GM19240 (cell line): ENCODE data around the gene UNC5B.
"Not testable (repeated sequence)": the region's sequence is repeated elsewhere in the genome, so short reads cannot be mapped to it uniquely, and the experiment has no call there.

Source experiments
- DNase-seq: peaks from one replicate; pipeline ENCODE4 v3.0.0; 2011; ENCODE audit warnings: low spot score; ENCODE audit not compliant: insufficient read length

The UNC5B gene

GRCh38 chr10:71295641-71296040, 83.3 kb downstream of the UNC5B start:
- no peak for DNase-seq

- no peak for DNase-seq
These were observed 83.7 kb downstream of the UNC5B start for GRCh38 chr10:71296086-71296485.

GRCh38 chr10:71296811-71297210, 84.4 kb downstream of the UNC5B start:
- DNase-seq = not testable (repeated sequence)

DNA sequence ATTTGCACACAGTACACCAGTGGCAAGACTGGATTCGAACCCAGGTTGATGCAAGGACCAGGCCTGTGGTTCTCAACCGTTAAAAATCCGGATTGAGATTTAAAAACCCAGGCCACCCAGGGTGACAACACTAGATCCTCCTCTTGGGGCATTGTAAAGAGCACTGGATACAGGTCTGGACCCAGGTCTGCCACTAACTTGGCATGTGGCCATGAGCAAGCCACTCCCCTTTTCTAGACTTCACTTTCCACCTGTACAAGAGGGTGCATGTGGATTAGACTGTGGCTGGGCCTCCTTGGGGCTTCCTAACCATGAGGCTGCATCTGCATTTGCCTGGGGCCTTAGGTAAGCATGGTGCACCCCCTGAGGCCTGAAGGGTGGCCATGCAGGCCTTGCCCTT, 85.0 kb downstream of the UNC5B start:
- DNase-seq = no peak

DNA sequence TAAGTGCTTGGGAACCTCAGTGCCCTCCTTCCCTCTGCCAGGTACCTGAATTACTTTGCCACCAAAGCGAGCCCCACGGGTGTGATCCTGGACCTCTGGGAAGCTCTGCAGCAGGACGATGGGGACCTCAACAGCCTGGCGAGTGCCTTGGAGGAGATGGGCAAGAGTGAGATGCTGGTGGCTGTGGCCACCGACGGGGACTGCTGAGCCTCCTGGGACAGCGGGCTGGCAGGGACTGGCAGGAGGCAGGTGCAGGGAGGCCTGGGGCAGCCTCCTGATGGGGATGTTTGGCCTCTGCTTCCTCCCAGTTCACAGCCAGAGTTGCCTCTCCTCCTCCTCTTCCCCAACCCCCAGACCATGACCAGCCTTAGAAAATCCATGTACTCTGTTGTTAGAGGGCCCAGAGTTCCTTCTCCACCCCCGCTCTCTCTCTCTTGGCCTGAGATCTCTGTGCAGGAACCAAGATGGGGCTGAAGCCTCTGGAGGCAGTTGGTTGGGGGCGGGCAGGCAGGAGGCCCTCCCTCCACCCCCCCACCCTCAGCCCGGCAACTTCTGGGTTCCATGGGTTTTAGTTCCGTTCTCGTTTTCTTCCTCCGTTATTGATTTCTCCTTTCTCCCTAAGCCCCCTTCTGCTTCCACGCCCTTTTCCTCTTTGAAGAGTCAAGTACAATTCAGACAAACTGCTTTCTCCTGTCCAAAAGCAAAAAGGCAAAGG, 86.9 kb downstream of the UNC5B start:
- DNase-seq = no peak

GRCh38 chr10:71300555-71301370, 88.4 kb downstream of the UNC5B start:
- no peak for DNase-seq

- DNase-seq = no peak
These were observed 89.1 kb downstream of the UNC5B start for GRCh38 chr10:71301371-71301916.

- no peak for DNase-seq
These were observed 90.1 kb downstream of the UNC5B start for GRCh38 chr10:71302451-71302850.

DNA sequence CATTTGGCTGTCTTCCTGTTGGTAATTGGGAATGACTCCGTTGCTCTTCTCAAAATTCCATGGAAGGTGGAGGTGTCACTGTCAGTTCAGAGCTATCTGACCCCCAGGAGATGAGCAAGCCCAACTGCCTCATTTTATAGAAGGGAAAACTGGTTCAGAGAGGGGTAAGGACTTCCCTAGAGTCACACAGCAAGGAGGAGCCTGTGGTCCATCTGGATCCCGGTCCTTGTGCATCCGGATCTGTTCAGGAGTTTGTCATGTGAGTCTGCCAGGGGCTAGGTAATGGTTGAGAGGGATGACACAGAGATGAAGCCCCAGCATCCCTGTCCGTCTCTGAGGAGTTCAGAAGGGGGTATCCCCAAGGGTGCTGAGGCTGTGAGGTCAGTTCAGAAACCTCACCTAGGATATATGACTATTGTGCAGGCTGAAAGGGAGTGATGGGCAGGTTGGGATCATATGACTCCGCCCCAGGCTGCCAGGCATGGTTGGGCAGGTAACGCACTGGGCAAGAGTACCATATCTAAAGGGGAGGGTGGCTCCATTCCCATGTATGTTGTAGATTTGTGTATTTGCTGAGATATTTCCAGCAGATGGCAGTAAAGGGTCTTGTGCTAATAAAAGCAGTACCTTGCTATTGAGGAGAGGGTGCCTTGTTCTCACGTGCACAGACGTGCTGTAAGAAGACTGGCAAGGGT, 90.7 kb downstream of the UNC5B start:
- DNase-seq = no peak

DNA sequence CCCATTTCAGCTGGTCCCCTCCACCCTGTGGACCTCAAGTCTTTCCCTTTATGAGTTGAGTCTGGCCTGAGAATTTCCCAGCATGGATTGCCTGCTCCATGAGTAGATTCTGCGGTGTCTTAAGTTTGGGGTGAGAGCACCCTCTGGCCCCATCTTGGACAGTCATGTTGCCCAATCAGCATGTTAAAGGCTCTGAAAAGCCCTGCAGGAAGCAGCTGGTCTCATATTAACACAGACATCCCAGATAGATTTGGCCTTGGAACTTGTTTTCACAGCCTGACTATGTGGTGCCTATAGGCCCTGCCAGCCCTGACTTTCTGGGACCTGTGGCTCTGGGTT, 91.2 kb downstream of the UNC5B start:
- DNase-seq = no peak

DNA sequence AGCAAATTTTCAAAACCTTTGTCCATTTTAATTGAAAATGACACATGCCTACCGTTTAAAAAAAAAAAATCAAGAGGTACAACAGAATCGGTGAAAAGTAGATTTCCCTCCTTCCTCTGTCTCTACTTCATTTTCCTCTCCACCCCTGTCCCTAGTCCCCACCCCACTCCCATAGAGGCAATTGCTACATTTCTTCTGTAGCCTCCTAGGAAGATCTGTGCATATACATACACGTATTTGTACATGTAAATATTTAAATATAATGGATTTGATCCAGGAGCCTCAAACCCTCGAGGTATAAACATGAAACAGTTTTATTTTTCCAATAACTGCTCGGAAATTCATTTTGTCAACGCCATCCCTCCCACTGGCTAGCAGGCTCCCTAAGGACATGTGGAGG, 92.5 kb downstream of the UNC5B start:
- DNase-seq = no peak

DNA sequence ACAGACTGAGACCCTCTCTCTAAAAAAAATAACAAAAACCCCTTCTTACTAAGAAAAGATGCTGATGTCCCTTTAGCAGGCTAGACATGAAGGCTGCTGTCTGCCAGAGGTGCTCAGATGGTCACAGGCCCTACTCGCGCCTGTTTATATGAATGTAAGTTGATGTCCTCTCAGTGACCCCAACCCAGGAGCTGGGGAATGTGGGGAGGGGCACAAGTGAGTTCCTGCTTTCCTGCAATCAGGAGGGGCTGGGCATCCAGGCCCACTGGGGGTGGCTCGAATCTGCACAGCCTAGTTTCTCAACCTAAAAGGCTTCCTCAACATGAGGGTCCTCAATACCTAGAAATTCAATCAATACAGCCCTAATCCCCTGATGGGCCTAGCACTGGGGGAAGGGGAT, 94.6 kb downstream of the UNC5B start:
- DNase-seq = no peak

DNA sequence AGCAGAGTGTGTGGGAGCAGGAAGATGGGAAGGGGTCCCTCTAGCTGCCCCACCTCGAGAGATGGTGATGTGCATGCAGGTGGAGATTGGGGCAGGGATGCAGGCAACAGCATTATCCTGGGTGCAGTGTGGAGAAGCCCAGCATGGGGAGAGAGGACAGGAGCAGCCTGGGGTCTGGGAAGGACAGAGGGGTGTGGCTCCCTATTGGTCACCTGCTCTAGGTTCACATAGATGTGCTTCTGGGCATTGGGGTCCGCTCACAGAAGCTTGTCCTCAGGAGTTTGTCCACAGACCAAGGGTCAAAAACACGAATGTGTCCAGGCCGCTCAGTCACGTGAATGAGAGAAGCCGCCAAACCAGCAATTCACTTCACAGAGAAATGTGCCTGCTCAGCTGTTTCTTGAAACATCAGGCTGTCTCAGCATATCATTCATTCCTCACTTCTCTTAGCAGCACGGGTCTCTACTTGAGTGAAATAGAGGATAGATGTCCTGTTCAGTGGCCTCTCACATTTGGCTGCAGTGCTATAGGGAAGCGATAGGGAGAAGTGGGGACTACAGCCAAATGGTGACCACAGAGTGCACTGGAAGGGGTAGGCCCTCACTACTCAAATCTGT, 95.2 kb downstream of the UNC5B start:
- DNase-seq = no peak

DNA sequence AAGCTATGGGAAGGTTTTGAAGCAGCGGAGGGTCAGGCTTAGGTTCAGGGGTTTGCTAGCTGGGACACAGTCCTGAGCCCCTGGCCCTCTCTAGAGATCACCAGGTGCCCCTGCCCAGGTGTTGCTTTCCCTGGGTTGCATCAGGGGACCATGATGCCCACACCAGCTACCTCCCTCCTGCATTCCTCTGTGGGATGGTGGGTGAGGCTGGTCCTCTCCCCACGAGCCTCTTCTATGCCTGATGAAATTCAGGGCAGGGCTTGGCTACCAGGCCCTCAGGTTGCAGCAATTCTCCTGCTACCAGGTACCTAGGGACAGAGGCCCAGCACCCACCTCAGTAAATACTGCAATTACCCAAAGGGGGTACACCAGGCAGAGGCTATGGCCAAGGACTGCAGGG, 95.9 kb downstream of the UNC5B start:
- DNase-seq = no peak

- DNase-seq = no peak
These were observed 96.6 kb downstream of the UNC5B start for GRCh38 chr10:71308985-71309384.

- DNase-seq = no peak
These were observed 97.5 kb downstream of the UNC5B start for GRCh38 chr10:71309919-71310318.

DNA sequence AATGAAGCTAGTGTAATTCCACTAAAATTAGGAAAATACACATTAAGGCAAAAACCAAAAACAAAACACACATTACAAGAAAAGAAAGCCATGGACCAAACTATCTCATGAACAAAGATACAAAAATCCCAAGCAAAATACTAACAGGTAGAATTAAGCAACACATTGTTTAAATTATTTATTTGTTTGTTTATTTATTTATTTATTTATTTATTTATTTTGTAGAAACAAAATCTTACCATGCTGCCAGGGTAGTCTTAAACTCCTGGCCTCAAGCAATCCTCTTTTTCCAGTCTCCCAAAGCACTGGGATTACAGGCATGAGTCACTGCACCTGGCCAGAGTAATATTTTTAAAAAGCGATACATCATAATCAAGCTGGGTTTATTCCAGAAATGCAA, 99.8 kb downstream of the UNC5B start:
- no peak for DNase-seq

DNA sequence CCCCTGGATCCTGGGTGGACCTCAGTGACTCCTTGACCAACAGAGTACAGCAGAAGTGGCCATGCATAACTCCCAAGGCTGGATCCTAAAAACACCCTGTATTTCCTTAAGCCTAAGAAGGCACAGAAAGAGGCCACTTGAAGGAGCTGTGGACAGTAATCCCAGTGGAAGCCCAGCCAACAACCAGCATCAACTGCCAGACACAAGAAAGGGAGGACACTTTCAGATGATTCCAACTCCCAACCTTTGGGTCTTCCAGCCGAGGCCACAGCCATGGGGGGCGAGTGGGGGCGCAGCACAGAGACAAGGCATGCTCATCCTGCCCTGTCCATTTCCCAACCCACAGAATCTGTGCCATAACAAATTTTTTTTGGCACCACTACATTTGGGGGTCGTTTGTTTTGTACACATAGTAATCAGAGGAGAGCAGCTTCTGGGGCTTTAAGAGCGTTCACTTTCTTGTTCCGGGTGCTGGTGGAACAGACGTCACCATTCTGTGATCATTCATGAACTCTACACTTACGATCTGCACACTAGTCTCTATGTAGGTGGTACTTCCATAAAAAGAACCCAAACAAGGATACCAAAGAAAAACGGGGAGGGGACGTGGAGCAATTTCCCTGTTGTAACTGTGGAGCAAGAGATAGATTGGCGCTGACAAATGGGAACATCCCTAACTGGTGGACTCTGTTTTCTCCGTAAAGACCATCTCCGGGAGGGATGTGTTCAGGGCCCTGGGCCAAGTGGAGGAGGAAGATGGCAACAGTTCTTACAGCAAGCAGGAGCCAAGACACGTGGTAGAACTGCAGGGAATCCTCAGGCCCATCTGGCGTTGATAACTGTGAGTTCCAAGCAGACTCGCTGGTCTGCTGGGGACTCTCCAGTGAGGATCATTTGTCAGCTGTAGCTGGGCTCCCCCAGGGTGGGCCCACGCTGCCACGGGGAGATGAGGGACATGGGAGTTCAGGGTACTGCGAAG, 100.7 kb downstream of the UNC5B start:
- no peak for DNase-seq

DNA sequence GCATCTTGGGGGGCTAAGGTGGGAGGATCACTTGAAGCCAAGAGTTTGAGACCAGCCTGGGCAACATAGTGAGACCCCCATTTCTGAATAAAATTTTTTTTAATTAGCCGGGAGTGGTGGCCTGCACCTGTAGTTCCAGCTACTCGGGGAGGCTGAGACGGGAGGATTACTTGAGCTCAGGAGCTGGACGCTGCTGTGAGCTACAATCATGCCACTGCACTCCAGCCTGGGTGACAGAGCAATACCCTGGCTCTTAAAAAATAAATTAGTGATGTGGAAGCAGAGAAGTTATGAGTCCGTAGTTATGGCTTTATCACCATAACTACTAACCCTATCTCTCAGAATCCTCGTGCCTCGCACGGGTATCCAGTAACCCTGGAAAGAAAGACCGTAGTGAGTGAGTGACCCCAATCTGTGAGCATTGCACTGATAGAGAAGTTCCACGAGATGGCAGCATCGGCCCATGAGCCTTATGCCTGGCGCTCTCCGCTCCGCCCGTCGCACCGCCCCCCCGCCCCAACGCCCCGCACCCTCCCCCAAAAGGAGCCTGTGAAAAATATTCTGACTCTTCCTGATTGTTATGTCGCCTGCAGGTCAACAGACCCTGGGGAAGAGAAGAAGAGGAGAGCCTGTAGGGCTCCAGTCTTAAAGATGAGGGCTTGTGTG, 101.8 kb downstream of the UNC5B start:
- peak; percentile 68 for DNase-seq

DNA sequence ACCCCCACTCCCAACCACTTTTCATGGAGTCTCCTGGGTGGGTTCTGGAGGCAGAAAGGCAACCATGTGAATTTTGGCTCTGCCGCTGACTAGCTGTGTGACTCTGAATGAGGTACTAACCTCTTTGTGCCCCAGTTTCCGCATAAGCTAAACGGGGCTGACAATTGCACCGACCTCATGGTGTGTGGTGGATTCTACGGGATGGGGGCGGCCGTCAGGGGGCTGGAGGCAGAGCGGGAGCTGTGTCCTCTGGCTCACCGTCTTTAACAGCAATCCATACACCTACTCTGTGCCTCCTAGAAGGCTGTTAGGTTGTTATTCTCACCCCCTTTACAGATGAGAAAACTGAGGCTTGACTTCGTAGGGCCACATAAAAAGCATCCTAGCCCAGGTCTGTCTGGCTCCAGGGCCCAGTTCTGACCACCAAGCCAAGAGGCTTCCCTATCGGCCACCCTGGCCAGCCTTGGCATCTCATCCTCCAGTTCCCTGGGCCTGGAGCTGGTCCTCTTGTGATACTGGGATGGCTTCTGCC, 102.4 kb downstream of the UNC5B start:
- no peak for DNase-seq
